Activated naive CD4-positive, alpha-beta T cell treated with anti-CD3 and anti-CD28 coated beads, Interleukin-2, amount 10 ng/mL, durations not matched to agents 7 days and 5 days (primary cell): ENCODE data around the gene FOXJ3.

Experiments
- CTCF ChIA-PET: fragments of 350-600 bp; sonication (Branson Sonifier 250); formaldehyde crosslinking; loops from one replicate; lab custom pipeline; 2021; ENCODE audit warnings: antibody characterized with exemption; lab: Charles Lee
- DNase-seq: peaks from one replicate; pipeline ENCODE4 v3.0.0-alpha.2; 2020
- H3K27ac Mint-ChIP-seq: one replicate; pipeline ENCODE4 v1.8.0; 2021; ENCODE audit warnings: mild to moderate bottlenecking, moderate library complexity, mixed read lengths
- H3K27me3 Mint-ChIP-seq: one replicate; pipeline ENCODE4 v1.8.0; 2021; ENCODE audit warnings: mild to moderate bottlenecking, mixed read lengths
- H3K36me3 Mint-ChIP-seq: one replicate; pipeline ENCODE4 v1.8.0; 2021; ENCODE audit warnings: mixed read lengths
- H3K4me1 Mint-ChIP-seq: one replicate; pipeline ENCODE4 v1.8.0; 2021; ENCODE audit warnings: mixed read lengths
- H3K4me3 Mint-ChIP-seq: one replicate; pipeline ENCODE4 v1.8.0; 2021; ENCODE audit warnings: mild to moderate bottlenecking, moderate library complexity, mixed read lengths
- H3K9me3 Mint-ChIP-seq: one replicate; pipeline ENCODE4 v1.8.0; 2021; ENCODE audit warnings: mixed read lengths

Gene FOXJ3

GRCh38 chr1:42325014-42325402 lies 10.0 kb downstream of the FOXJ3 start:
- H3K4me3 Mint-ChIP-seq, result no peak overlapping the region
- no peak for DNase-seq
- no peaks in the 10 kb centered on the region for H3K9me3 Mint-ChIP-seq
- no peaks in the 10 kb centered on the region for H3K27me3 Mint-ChIP-seq
- H3K36me3 Mint-ChIP-seq, result peaks cover 16% of the 10 kb centered on the region
- H3K4me1 Mint-ChIP-seq, result peaks cover 44% of the 10 kb centered on the region
- no peak overlapping the region for H3K27ac Mint-ChIP-seq
- CTCF ChIA-PET, result no interaction called here

GRCh38 chr1:42324398-42325013 lies 10.5 kb downstream of the FOXJ3 start:
- Mint-ChIP-seq H3K4me1 (peaks cover 46% of the 10 kb centered on the region), H3K27ac (no peak overlapping the region), H3K27me3 (no peaks in the 10 kb centered on the region), H3K9me3 (no peaks in the 10 kb centered on the region), H3K36me3 (peaks cover 16% of the 10 kb centered on the region), H3K4me3 (no peak overlapping the region)
- CTCF ChIA-PET, result no interaction called here
- DNase-seq, result no peak

DNA sequence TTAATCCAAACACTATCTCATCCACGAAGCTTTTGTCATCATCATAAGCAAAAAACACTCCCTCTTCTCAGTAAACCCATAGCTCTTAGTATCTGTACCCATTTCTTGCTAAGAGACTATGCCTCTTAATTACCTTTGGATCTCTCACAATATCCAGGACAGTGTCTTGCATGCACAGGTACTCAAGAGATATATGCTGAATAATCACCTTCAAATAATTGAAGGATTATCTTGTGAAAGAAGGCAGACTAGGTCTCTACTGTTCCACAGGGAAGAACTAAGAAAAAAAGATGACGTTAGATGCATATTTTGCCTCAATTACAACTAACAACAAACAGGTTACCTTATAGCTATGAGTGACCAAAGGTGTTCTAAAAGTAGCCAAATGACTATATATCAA lies 11.5 kb downstream of the FOXJ3 start:
- Mint-ChIP-seq H3K4me1 (peaks cover 53% of the 10 kb centered on the region), H3K4me3 (no peak overlapping the region), H3K36me3 (peaks cover 16% of the 10 kb centered on the region), H3K27ac (no peak overlapping the region), H3K9me3 (no peaks in the 10 kb centered on the region), H3K27me3 (no peaks in the 10 kb centered on the region)
- CTCF ChIA-PET, result interaction anchor here (1.0 kb wide), 1 partner anchor 8 kb away, joined by 3 read pairs; no protein-coding TSS in a partner anchor
- no peak for DNase-seq

- Mint-ChIP-seq H3K27me3 (no peaks in the 10 kb centered on the region), H3K36me3 (peaks cover 20% of the 10 kb centered on the region), H3K27ac (no peak overlapping the region), H3K4me3 (no peak overlapping the region), H3K9me3 (no peaks in the 10 kb centered on the region), H3K4me1 (peaks cover 58% of the 10 kb centered on the region)
- no peak for DNase-seq
- CTCF ChIA-PET, result no interaction called here
These were observed 12.5 kb downstream of the FOXJ3 start for GRCh38 chr1:42322577-42322976.

DNA sequence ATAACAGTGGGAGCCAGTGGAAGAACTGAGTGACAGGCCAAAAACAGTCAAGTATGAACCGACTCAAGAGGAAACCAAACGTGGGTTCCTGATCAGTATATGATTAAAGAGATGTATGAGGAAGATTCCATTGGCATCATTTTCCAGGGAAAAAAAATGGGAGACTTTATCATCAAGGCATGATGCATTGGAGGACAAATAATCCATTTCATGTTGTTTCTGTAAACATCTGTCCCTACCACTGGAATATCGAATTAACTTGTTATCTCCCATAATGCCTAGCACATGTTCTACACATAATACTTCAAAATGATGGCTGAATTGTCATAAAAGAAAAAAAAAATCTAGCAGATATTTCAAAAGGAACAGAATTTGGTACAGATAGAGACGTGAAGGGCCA lies 13.3 kb downstream of the FOXJ3 start:
- Mint-ChIP-seq H3K9me3 (no peaks in the 10 kb centered on the region), H3K4me3 (no peak overlapping the region), H3K4me1 (peaks cover 63% of the 10 kb centered on the region), H3K27me3 (no peaks in the 10 kb centered on the region), H3K36me3 (peaks cover 22% of the 10 kb centered on the region), H3K27ac (no peak overlapping the region)
- CTCF ChIA-PET, result no interaction called here
- DNase-seq, result no peak

GRCh38 chr1:42320708-42321107 lies 14.3 kb downstream of the FOXJ3 start:
- no peak overlapping the region for H3K4me3 Mint-ChIP-seq

GRCh38 chr1:42319871-42320484 lies 15.1 kb downstream of the FOXJ3 start:
- H3K27me3 Mint-ChIP-seq, result no peaks in the 10 kb centered on the region
- CTCF ChIA-PET, result interaction anchor here (1.0 kb wide), 1 partner anchor 143 kb away, joined by 6 read pairs; no protein-coding TSS in a partner anchor
- H3K4me3 Mint-ChIP-seq, result peak overlapping the region; percentile 67
- peaks cover 24% of the 10 kb centered on the region for H3K36me3 Mint-ChIP-seq
- H3K4me1 Mint-ChIP-seq, result peaks cover 71% of the 10 kb centered on the region
- no peaks in the 10 kb centered on the region for H3K9me3 Mint-ChIP-seq
- peak overlapping the region; percentile 95 for H3K27ac Mint-ChIP-seq
- DNase-seq, result peak; percentile 74

More at GRCh38 chr1:42320708-42321107, 14.3 kb downstream of the FOXJ3 start:
- no peaks in the 10 kb centered on the region for H3K9me3 Mint-ChIP-seq
- CTCF ChIA-PET, result interaction anchor here (1.0 kb wide), 1 partner anchor 143 kb away, joined by 6 read pairs; no protein-coding TSS in a partner anchor
- H3K27ac Mint-ChIP-seq, result peak overlapping the region; percentile 74
- peaks cover 69% of the 10 kb centered on the region for H3K4me1 Mint-ChIP-seq
- H3K36me3 Mint-ChIP-seq, result peaks cover 24% of the 10 kb centered on the region
- H3K27me3 Mint-ChIP-seq, result no peaks in the 10 kb centered on the region
- no peak for DNase-seq

GRCh38 chr1:42319128-42319851 lies 15.7 kb downstream of the FOXJ3 start:
- CTCF ChIA-PET, result no interaction called here
- peak; percentile 37 for DNase-seq

GRCh38 chr1:42318601-42319000 lies 16.4 kb downstream of the FOXJ3 start:
- peaks cover 24% of the 10 kb centered on the region for H3K36me3 Mint-ChIP-seq
- H3K27ac Mint-ChIP-seq, result peak overlapping the region; percentile 47
- no peaks in the 10 kb centered on the region for H3K9me3 Mint-ChIP-seq
- H3K27me3 Mint-ChIP-seq, result no peaks in the 10 kb centered on the region
- no peak overlapping the region for H3K4me3 Mint-ChIP-seq
- CTCF ChIA-PET, result no interaction called here
- DNase-seq, result no peak
- H3K4me1 Mint-ChIP-seq, result peaks cover 83% of the 10 kb centered on the region

More at GRCh38 chr1:42319128-42319851, 15.7 kb downstream of the FOXJ3 start:
- peaks cover 78% of the 10 kb centered on the region for H3K4me1 Mint-ChIP-seq
- peaks cover 24% of the 10 kb centered on the region for H3K36me3 Mint-ChIP-seq
- H3K9me3 Mint-ChIP-seq, result no peaks in the 10 kb centered on the region
- H3K27ac Mint-ChIP-seq, result peak overlapping the region; percentile 95
- H3K4me3 Mint-ChIP-seq, result peak overlapping the region; percentile 67
- no peaks in the 10 kb centered on the region for H3K27me3 Mint-ChIP-seq

DNA sequence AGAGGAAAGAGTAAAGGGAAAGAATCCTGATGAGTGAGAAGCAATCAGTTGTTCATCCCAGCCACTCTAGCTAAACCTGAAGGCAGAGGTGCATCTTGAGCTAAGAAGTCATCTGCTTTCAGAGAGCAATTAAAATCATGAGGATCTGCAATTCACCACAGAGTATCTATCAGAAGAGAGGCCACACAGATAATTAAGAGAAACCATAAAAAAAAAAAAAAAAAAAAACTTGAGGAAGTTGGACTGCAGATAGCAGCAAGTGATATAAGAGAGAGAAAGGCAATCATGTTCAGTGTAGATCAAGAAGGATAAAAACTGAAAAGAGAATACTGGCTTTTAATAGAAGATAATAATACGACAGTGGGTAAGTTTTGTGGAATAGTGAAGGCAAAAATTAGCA lies 17.7 kb downstream of the FOXJ3 start:
- H3K36me3 Mint-ChIP-seq, result peaks cover 21% of the 10 kb centered on the region
- H3K27me3 Mint-ChIP-seq, result no peaks in the 10 kb centered on the region
- peaks cover 76% of the 10 kb centered on the region for H3K4me1 Mint-ChIP-seq
- no peaks in the 10 kb centered on the region for H3K9me3 Mint-ChIP-seq
- no peak overlapping the region for H3K27ac Mint-ChIP-seq
- CTCF ChIA-PET, result no interaction called here
- H3K4me3 Mint-ChIP-seq, result no peak overlapping the region
- no peak for DNase-seq

DNA sequence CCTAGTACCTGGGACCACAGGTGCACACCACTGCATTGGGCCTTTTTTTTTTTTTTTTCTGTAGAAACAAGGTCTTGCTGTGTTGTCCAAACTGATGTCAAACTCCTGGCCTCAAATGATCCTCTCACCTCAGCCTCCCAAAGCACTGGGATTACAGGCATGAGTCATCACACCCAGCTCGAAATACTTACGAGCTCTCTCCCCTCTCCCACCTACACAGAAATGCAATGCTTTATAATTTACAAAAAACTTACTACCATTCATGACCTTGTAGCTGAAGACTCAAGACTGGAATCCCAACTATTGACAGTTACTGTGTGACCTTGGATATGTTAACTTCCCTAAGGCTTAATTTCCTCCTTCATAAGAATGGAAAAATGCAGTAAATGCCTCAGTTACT lies 18.7 kb downstream of the FOXJ3 start:
- Mint-ChIP-seq H3K36me3 (peaks cover 14% of the 10 kb centered on the region), H3K4me1 (peaks cover 71% of the 10 kb centered on the region), H3K9me3 (no peaks in the 10 kb centered on the region), H3K27ac (no peak overlapping the region), H3K4me3 (no peak overlapping the region), H3K27me3 (no peaks in the 10 kb centered on the region)
- CTCF ChIA-PET, result interaction anchor here (1.2 kb wide), 1 partner anchor 143 kb away, joined by 4 read pairs; no protein-coding TSS in a partner anchor
- no peak for DNase-seq

- Mint-ChIP-seq H3K4me1 (peaks cover 67% of the 10 kb centered on the region), H3K27ac (no peak overlapping the region), H3K4me3 (no peak overlapping the region), H3K27me3 (no peaks in the 10 kb centered on the region), H3K9me3 (no peaks in the 10 kb centered on the region), H3K36me3 (peaks cover 13% of the 10 kb centered on the region)
- CTCF ChIA-PET, result no interaction called here
- DNase-seq, result no peak
These were observed 19.5 kb downstream of the FOXJ3 start for GRCh38 chr1:42315500-42315899.

DNA sequence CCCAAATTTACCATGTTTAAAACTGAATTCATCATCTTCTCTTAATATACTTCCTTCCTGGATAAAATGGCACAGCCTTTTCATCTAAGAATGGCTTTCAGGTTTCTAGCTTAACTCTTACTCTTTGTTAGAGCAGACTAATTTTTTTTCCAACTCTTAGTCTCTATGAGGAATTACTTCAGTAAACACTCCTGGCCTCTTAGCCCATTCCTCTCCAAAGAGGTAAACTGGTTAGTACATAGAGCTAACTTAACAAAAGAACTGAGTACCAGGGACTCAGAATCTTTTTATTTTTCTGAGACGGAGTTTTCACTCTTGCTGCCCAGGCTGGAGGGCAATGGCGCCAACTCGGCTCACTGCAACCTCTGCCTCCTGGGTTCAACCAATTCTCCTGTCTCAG lies 21.1 kb downstream of the FOXJ3 start:
- CTCF ChIA-PET, result no interaction called here
- DNase-seq, result no peak
- Mint-ChIP-seq H3K36me3 (peaks cover 21% of the 10 kb centered on the region), H3K9me3 (no peaks in the 10 kb centered on the region), H3K4me3 (no peak overlapping the region), H3K27me3 (no peaks in the 10 kb centered on the region), H3K27ac (no peak overlapping the region), H3K4me1 (peaks cover 56% of the 10 kb centered on the region)

DNA sequence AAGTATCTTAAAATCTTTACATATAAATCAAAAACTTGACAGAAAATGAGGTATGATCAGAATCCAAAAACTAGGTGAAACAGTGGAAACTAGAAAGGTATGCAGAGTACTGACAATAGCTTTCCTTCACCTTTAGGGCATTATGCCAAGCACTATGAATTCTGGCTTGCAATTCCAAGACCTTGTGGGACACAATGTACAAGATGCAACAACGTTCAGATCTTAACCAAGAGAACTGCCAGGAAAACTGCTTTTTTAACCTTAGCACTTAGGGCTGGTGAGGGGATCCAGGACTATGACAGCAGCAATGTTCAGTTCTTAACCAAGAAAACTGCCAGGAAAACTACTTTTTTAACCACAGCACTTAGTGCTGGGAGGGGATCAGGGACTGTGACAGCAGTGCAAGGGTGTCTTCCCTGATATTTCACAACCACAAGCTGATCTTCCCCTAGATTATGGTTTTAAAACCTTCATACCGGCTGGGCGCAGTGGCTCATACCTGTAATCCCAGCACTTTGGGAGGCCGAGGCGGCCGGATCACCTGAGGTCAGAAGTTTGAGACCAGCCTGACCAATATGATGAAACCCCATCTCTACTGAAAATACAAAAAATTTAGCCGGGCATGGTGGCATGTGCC lies 22.3 kb downstream of the FOXJ3 start:
- Mint-ChIP-seq H3K27me3 (no peaks in the 10 kb centered on the region), H3K4me1 (peaks cover 51% of the 10 kb centered on the region), H3K36me3 (peaks cover 20% of the 10 kb centered on the region), H3K9me3 (no peaks in the 10 kb centered on the region), H3K4me3 (no peak overlapping the region), H3K27ac (no peak overlapping the region)
- CTCF ChIA-PET, result no interaction called here
- DNase-seq, result no peak
